A549 (cell line): ENCODE results near the gene RPP25L. TPM values are rescaled to one million over a fixed set of nuclear protein-coding genes. Genes with fewer than 3 reads are reported as not detected.

Experiments
- ATAC-seq, 2 experiments: fragments of 200-7000 bp in 1 of 2; fragments of >200 bp in 1 of 2; cut with Nextera tagmentation in 1 of 2; cut with Tn5 transposase in 1 of 2; 3 replicates each; pipeline versions ENCODE4 v1.8.0 to v1.9.1; 2018 to 2020; ENCODE audit warnings: mild to moderate bottlenecking in 1 of 2, moderate library complexity in 1 of 2
- CTCF ChIA-PET: fragments of 300-600 bp; sonication (Branson Sonifier 250); formaldehyde crosslinking; extraction: SDS; loops from one replicate; lab custom pipeline; 2021; ENCODE audit warnings: antibody characterized with exemption, inconsistent platforms; lab: Yijun Ruan, JAX
- POLR2A ChIA-PET: fragments of 350-600 bp; formaldehyde crosslinking; extraction: SDS; loops from one replicate; lab custom pipeline; 2021; ENCODE audit warnings: antibody characterized with exemption, inconsistent platforms; lab: Yijun Ruan, JAX
- DNase-seq, 2 experiments: peaks; one replicate each; pipeline versions ENCODE4 v3.0.0 to v3.0.0-alpha.2; 2011 to 2016; ENCODE audit warnings: low read depth in 1 of 2, low spot score in 1 of 2
- FAIRE-seq: peaks from 2 replicates; lab custom pipeline; 2011; peaks lifted over from hg19 to GRCh38; lab: Jason Lieb, UNC
- H3K27ac ChIP-seq, 2 experiments: fragments of >200 bp; sonication (Bioruptor Twin); formaldehyde crosslinking; 3 replicates each; pipeline ENCODE4 v1.5.1; 2016 to 2017
- H3K4me1 ChIP-seq: fragments of >200 bp; sonication (Bioruptor Twin); formaldehyde crosslinking; 3 replicates; pipeline ENCODE4 v1.6.1; 2016
- H3K4me2 ChIP-seq: fragments of >200 bp; sonication (Bioruptor Twin); formaldehyde crosslinking; 3 replicates; pipeline ENCODE4 v1.6.1; 2016
- H3K4me3 ChIP-seq: fragments of >200 bp; sonication (Bioruptor Twin); formaldehyde crosslinking; 3 replicates; pipeline ENCODE4 v1.5.1; 2016
- H3K9me3 ChIP-seq: fragments of >200 bp; sonication (Bioruptor Twin); formaldehyde crosslinking; 3 replicates; pipeline ENCODE4 v1.6.1; 2016
- BHLHE40 ChIP-seq: IDR thresholded peaks from 2 replicates; pipeline ENCODE4 v1.6.1; 2012; ENCODE audit warnings: low read depth, low read length, inconsistent platforms
- CBX2 ChIP-seq: fragments of 200-600 bp; sonication (generic); IDR thresholded peaks from 2 replicates; pipeline ENCODE4 v1.6.1; 2016; ENCODE audit warnings: low read depth, mild to moderate bottlenecking, borderline replicate concordance
- CEBPB ChIP-seq, 2 experiments: fragments of >200 bp in 1 of 2; sonication (Bioruptor Twin) in 1 of 2; formaldehyde crosslinking in 1 of 2; IDR thresholded peaks; 2 replicates each; pipeline ENCODE4 v1.6.1; 2012 to 2016
- CHD4 ChIP-seq: fragments of 200-600 bp; sonication (generic); IDR thresholded peaks from 2 replicates; pipeline ENCODE4 v1.6.1; 2016; ENCODE audit warnings: antibody characterized with exemption, mild to moderate bottlenecking, borderline replicate concordance
- FOSB ChIP-seq: fragments of 250-450 bp; sonication (Bioruptor Pico); IDR thresholded peaks from 2 replicates; pipeline ENCODE4 v1.5.0; 2020; ENCODE audit warnings: mild to moderate bottlenecking, moderate library complexity
- FOXS1 ChIP-seq: fragments of 250-450 bp; sonication (Bioruptor Pico); IDR thresholded peaks from 2 replicates; pipeline ENCODE4 v1.5.0; 2020; ENCODE audit warnings: mild to moderate bottlenecking, moderate library complexity
- JUNB ChIP-seq: fragments of >200 bp; sonication (Bioruptor Twin); formaldehyde crosslinking; IDR thresholded peaks from 2 replicates; pipeline ENCODE4 v1.6.1; 2016
- PHF8 ChIP-seq: fragments of 200-600 bp; sonication (generic); IDR thresholded peaks from 2 replicates; pipeline ENCODE4 v1.6.1; 2016; ENCODE audit warnings: low read depth, mild to moderate bottlenecking, antibody characterized with exemption, moderate library complexity, borderline replicate concordance
- RAD21 ChIP-seq, 2 experiments: fragments of >200 bp in 1 of 2; sonication (Bioruptor Twin) in 1 of 2; formaldehyde crosslinking in 1 of 2; IDR thresholded peaks in 1 of 2; conservative IDR thresholded peaks in 1 of 2; 2 replicates in 1 of 2; 3 replicates in 1 of 2; pipeline ENCODE4 v1.6.1; 2012 to 2018; ENCODE audit warnings: inconsistent platforms in 1 of 2
- RFX5 ChIP-seq: fragments of 450-650 bp; IDR thresholded peaks from 2 replicates; pipeline ENCODE4 v1.7.1; 2014; ENCODE audit warnings: antibody characterized with exemption, mild to moderate bottlenecking, moderate library complexity
- SMC3 ChIP-seq: fragments of >200 bp; sonication (Bioruptor Twin); formaldehyde crosslinking; IDR thresholded peaks from 3 replicates; pipeline ENCODE4 v1.6.1; 2018; ENCODE audit warnings: inconsistent platforms
- TFCP2L1 ChIP-seq: fragments of 250-450 bp; sonication (Bioruptor Pico); IDR thresholded peaks from 2 replicates; pipeline ENCODE4 v1.5.0; 2021; ENCODE audit warnings: mild to moderate bottlenecking
- WGBS: methylation state at CpG from one replicate; pipeline ENCODE4 v1.1.6; 2017; ENCODE audit errors: missing lambda C conversion rate; 5-methylcytosine and 5-hydroxymethylcytosine counted together
- polyA plus RNA-seq, 4 experiments: library from polyadenylated mRNA; depleted of rRNA in 3 of 4; stranded (reverse); fragments of >200 nt; fragmentation: RNase III in 1 of 4; extraction: RNeasy Plus Mini Kit Qiagen cat#74134 plus additional on column Dnase treatment in 1 of 4; gene quantifications; 2 replicates in 3 of 4; 3 replicates in 1 of 4; pipeline ENCODE4 v1.2.3, GENCODE V29; 2011 to 2017
- TF ChIP-seq, protein P1 (sequence below): fragments of 200-600 bp; sonication (generic); IDR thresholded peaks from 2 replicates; pipeline ENCODE4 v1.6.1; 2016; ENCODE audit warnings: antibody characterized with exemption, mild to moderate bottlenecking, moderate library complexity
- TF ChIP-seq, protein P2 (sequence below): fragments of 450-650 bp; IDR thresholded peaks from 2 replicates; pipeline ENCODE4 v1.6.1; 2014; ENCODE audit warnings: antibody characterized with exemption
- TF ChIP-seq, protein P3 (sequence below): fragments of >200 bp; sonication (Bioruptor Twin); formaldehyde crosslinking; IDR thresholded peaks from 3 replicates; pipeline ENCODE4 v1.5.1; 2016
- TF ChIP-seq, protein P4 (sequence below): fragments of >200 bp; sonication (Bioruptor Twin); formaldehyde crosslinking; IDR thresholded peaks from 2 replicates; pipeline ENCODE4 v1.6.1; 2016

The RPP25L gene
- polyA plus RNA-seq, 2 of the 4 experiments (the other 2 are of a cell fraction): 40.8 to 41.7 TPM

DNA sequence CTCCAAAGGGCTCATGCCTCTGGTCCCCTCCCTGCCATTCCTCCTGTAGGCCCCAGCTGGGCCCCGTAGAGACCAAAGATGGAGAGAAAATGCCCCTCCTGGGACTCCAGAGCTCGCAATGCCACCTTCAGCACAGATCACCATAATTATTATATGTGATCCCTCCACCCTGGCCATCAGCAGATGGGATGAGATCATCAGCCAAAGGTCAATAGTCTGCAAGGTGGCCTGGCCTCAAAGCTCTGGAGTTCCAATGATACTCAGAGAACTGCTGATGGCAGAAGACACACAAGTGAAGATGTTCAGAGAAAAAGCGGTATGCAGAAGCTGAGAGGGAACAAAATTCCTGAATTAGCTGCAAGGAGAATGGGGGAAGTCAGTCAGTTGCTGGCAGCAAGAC is 5.0 kb downstream of the RPP25L start (continued):
- TF ChIP-seq, protein P1, sequence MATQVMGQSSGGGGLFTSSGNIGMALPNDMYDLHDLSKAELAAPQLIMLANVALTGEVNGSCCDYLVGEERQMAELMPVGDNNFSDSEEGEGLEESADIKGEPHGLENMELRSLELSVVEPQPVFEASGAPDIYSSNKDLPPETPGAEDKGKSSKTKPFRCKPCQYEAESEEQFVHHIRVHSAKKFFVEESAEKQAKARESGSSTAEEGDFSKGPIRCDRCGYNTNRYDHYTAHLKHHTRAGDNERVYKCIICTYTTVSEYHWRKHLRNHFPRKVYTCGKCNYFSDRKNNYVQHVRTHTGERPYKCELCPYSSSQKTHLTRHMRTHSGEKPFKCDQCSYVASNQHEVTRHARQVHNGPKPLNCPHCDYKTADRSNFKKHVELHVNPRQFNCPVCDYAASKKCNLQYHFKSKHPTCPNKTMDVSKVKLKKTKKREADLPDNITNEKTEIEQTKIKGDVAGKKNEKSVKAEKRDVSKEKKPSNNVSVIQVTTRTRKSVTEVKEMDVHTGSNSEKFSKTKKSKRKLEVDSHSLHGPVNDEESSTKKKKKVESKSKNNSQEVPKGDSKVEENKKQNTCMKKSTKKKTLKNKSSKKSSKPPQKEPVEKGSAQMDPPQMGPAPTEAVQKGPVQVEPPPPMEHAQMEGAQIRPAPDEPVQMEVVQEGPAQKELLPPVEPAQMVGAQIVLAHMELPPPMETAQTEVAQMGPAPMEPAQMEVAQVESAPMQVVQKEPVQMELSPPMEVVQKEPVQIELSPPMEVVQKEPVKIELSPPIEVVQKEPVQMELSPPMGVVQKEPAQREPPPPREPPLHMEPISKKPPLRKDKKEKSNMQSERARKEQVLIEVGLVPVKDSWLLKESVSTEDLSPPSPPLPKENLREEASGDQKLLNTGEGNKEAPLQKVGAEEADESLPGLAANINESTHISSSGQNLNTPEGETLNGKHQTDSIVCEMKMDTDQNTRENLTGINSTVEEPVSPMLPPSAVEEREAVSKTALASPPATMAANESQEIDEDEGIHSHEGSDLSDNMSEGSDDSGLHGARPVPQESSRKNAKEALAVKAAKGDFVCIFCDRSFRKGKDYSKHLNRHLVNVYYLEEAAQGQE: no peak
- TF ChIP-seq, protein P2, sequence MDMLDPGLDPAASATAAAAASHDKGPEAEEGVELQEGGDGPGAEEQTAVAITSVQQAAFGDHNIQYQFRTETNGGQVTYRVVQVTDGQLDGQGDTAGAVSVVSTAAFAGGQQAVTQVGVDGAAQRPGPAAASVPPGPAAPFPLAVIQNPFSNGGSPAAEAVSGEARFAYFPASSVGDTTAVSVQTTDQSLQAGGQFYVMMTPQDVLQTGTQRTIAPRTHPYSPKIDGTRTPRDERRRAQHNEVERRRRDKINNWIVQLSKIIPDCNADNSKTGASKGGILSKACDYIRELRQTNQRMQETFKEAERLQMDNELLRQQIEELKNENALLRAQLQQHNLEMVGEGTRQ: no peak
- TF ChIP-seq CBX2 (no peak), FOXS1 (CRISPR knock-in tag) (no peak)

DNA sequence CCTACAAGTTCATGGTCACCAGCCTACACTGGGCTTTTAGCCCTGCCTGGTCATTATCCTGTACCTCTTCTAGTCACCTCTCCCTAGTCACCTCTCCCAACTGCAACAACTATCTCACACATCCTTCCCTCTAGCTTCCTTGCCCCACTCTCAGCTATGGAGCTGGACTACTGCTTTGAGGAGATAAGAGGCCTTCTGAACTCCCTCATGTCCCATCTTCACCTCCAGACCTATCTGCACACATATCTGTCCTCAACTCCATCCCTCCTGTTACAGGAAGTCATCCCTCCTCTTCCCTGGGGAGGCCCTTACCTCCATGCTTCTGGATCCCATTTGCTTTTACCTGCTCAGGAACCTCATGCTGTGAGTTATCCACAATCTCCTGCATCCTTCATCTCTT is 5.7 kb downstream of the RPP25L start:
- POLR2A ChIA-PET: no interaction called here
- Histone ChIP-seq H3K9me3 (no peaks in the 10 kb centered on the region), H3K4me3 (no peak overlapping the region), H3K27ac (no peak overlapping the region), H3K4me2 (no peak overlapping the region), H3K4me1 (peaks cover 14% of the 10 kb centered on the region; the same call in 1 of the 3 replicates)
- ATAC-seq (no peak), FAIRE-seq (no peak), DNase-seq (no peak)
- CTCF ChIA-PET: interaction anchor here (1.0 to 17.0 kb wide), 12 partner anchors 9 to 273 kb away, joined by 3 to 429 read pairs (median 13); partner anchors contain the start of genes ARID3C, DCTN3 and SIGMAR1
- TF ChIP-seq, protein P3, sequence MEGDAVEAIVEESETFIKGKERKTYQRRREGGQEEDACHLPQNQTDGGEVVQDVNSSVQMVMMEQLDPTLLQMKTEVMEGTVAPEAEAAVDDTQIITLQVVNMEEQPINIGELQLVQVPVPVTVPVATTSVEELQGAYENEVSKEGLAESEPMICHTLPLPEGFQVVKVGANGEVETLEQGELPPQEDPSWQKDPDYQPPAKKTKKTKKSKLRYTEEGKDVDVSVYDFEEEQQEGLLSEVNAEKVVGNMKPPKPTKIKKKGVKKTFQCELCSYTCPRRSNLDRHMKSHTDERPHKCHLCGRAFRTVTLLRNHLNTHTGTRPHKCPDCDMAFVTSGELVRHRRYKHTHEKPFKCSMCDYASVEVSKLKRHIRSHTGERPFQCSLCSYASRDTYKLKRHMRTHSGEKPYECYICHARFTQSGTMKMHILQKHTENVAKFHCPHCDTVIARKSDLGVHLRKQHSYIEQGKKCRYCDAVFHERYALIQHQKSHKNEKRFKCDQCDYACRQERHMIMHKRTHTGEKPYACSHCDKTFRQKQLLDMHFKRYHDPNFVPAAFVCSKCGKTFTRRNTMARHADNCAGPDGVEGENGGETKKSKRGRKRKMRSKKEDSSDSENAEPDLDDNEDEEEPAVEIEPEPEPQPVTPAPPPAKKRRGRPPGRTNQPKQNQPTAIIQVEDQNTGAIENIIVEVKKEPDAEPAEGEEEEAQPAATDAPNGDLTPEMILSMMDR: no peak
- TF ChIP-seq BHLHE40 (no peak), TFCP2L1 (CRISPR knock-in tag) (no peak), CHD4 (no peak)
- TF ChIP-seq, protein P2: no peak
- TF ChIP-seq, protein P1: no peak

DNA sequence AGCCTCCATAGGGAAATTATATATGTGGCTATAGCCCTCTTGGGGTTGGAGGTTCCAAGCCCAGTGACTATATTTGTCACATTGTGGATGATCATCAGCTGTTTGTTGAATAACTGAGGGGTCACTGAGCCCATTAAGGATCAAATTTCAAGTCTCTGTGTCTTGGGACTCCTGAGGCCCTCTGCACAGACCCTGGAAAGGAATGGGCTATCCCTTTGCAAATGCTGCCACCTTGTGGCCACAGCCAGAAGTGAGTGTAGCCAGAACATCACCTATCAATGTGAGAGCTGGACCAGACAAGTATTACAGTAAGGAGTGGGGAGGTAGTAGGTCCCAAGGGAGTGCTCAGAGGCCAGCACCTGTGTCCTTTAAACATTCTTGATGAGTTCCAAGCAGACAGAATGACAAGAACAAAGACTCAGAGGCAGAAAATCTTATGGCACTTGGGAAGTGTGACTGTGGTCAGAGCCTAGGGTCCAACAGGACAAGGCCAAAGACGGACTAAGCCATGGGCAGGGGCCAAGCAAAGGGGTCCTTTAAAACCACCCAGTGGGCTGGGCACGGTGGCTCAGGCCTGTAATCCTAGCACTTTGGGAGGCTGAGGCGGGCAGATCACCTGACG is 8.2 kb downstream of the RPP25L start:
- TF ChIP-seq PHF8 (no peak), JUNB (no peak), RFX5 (no peak), RAD21 (conservative IDR thresholded peaks at IDR 0.05 in 1 of 2, IDR thresholded peaks at IDR 0.05 in 1 of 2) (peak; percentile 88 to 96), FOSB (CRISPR knock-in tag) (no peak), CEBPB (IDR thresholded peaks at IDR 0.05) (no peak), SMC3 (peak; percentile 72)
- TF ChIP-seq, protein P3: peak; percentile 95
- TF ChIP-seq, protein P4, sequence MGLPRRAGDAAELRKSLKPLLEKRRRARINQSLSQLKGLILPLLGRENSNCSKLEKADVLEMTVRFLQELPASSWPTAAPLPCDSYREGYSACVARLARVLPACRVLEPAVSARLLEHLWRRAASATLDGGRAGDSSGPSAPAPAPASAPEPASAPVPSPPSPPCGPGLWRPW: no peak
- CTCF ChIA-PET: interaction anchor here (0.5 to 17.0 kb wide), 73 partner anchors 10 to 790 kb away, joined by 3 to 429 read pairs (median 5); partner anchors contain the start of genes ARID3C, DCTN3, MYORG and SIGMAR1
- H3K9me3 ChIP-seq: no peaks in the 10 kb centered on the region
- peak; percentile 54 for FAIRE-seq
- peak; percentile 82 to 96 for ATAC-seq
- peaks cover 5% of the 10 kb centered on the region; the same call in 1 of the 3 replicates for H3K4me1 ChIP-seq
- H3K4me2 ChIP-seq: no peak overlapping the region
- WGBS: 54% methylated on average over 4 of the region's 4 CpGs
- peak; percentile 71 to 94 for DNase-seq
- no peak overlapping the region for H3K4me3 ChIP-seq
- H3K27ac ChIP-seq: no peak overlapping the region
- POLR2A ChIA-PET: interaction anchor here (0.7 kb wide), 2 partner anchors 13 to 215 kb away, joined by 3 to 4 read pairs; no protein-coding TSS in a partner anchor
